IPS-NIHi7 (cell line): ENCODE data around the gene MCM3.

ENCODE experiments used
- DNase-seq: peaks from one replicate; pipeline ENCODE4 v3.0.0; 2012; ENCODE audit warnings: mixed read lengths; ENCODE audit errors: extremely low spot score

The MCM3 gene

GRCh38 chr6:52251113-52251512, 33.4 kb downstream of the MCM3 start:
- no peak for DNase-seq

GRCh38 chr6:52249078-52249477, 35.5 kb downstream of the MCM3 start:
- DNase-seq: no peak

GRCh38 chr6:52245425-52245824, 39.1 kb downstream of the MCM3 start:
- no peak for DNase-seq

- no peak for DNase-seq
Observed at GRCh38 chr6:52244400-52244799, 40.1 kb downstream of the MCM3 start, which contains the start of gene IL17F. IL17F (minus strand) TSS chr6:52244500; CDS start chr6:52244429, 71 bp downstream.

- DNase-seq: no peak
Observed at GRCh38 chr6:52243282-52243893, 41.2 kb downstream of the MCM3 start.

- no peak for DNase-seq
Observed at GRCh38 chr6:52241819-52242218, 42.7 kb downstream of the MCM3 start.

- DNase-seq: peak; percentile 84
Observed at GRCh38 chr6:52233975-52234823, 50.3 kb downstream of the MCM3 start.

GRCh38 chr6:52233005-52233404, 51.5 kb downstream of the MCM3 start:
- no peak for DNase-seq

- DNase-seq: no peak
Observed at GRCh38 chr6:52231406-52232127, 53.0 kb downstream of the MCM3 start.

GRCh38 chr6:52230685-52231084, 53.9 kb downstream of the MCM3 start:
- no peak for DNase-seq

GRCh38 chr6:52227495-52227894, 57.0 kb downstream of the MCM3 start:
- DNase-seq: no peak

- no peak for DNase-seq
Observed at GRCh38 chr6:52221302-52221701, 63.2 kb downstream of the MCM3 start.

GRCh38 chr6:52217761-52218160, 66.8 kb downstream of the MCM3 start:
- no peak for DNase-seq

GRCh38 chr6:52216932-52217575, 67.5 kb downstream of the MCM3 start:
- no peak for DNase-seq

GRCh38 chr6:52215787-52216186, 68.8 kb downstream of the MCM3 start:
- no peak for DNase-seq
